HUES6 (cell line): ENCODE measurements around the gene B3GNT2.
"Not testable (repeated sequence)": the region's sequence is repeated elsewhere in the genome, so short reads cannot be mapped to it uniquely, and the experiment has no call there.

Experiments used
- H3K27ac ChIP-seq: 2 replicates; pipeline ENCODE4 v1.7.0; 2013; ENCODE audit warnings: low read depth, mild to moderate bottlenecking, low read length, inconsistent platforms
- H3K27me3 ChIP-seq: 2 replicates; pipeline ENCODE4 v1.6.1; 2013; ENCODE audit warnings: low read length; ENCODE audit not compliant: control insufficient read depth, insufficient read depth
- H3K36me3 ChIP-seq: 2 replicates; pipeline ENCODE4 v1.6.1; 2013; ENCODE audit warnings: low read length; ENCODE audit not compliant: control insufficient read depth, insufficient read depth
- H3K4me1 ChIP-seq: 2 replicates; pipeline ENCODE4 v1.6.1; 2013; ENCODE audit warnings: low read length; ENCODE audit not compliant: control insufficient read depth, insufficient read depth
- H3K4me3 ChIP-seq: 2 replicates; pipeline ENCODE4 v1.5.1; 2013; ENCODE audit warnings: low read depth, low read length
- H3K9ac ChIP-seq: one replicate; pipeline ENCODE4 v1.6.1; 2013; ENCODE audit warnings: mild to moderate bottlenecking, low read length
- H3K9me3 ChIP-seq: 2 replicates; pipeline ENCODE4 v1.6.1; 2013; ENCODE audit warnings: low read depth, low read length; ENCODE audit not compliant: control insufficient read depth, insufficient read depth

Gene B3GNT2

GRCh38 chr2:62248226-62248625, 52.3 kb downstream of the B3GNT2 start:
- H3K27me3 ChIP-seq = no peaks in the 10 kb centered on the region
- no peaks in the 10 kb centered on the region for H3K4me1 ChIP-seq
- H3K4me3 ChIP-seq = no peak overlapping the region
- H3K9ac ChIP-seq = no peak overlapping the region
- no peak overlapping the region for H3K27ac ChIP-seq
- H3K9me3 ChIP-seq = peaks cover 3% of the 10 kb centered on the region; the same call in 1 of the 2 replicates
- no peaks in the 10 kb centered on the region for H3K36me3 ChIP-seq

- Histone ChIP-seq H3K4me1 (no peaks in the 10 kb centered on the region), H3K4me3 (no peak overlapping the region), H3K27me3 (no peaks in the 10 kb centered on the region), H3K9me3 (peaks cover 7% of the 10 kb centered on the region; the same call in 1 of the 2 replicates), H3K27ac (no peak overlapping the region), H3K9ac (no peak overlapping the region), H3K36me3 (no peaks in the 10 kb centered on the region)
Observed at GRCh38 chr2:62250239-62250638, 54.3 kb downstream of the B3GNT2 start.

- Histone ChIP-seq H3K4me3 (no peak overlapping the region), H3K9me3 (peaks cover 7% of the 10 kb centered on the region; the same call in 1 of the 2 replicates), H3K27ac (no peak overlapping the region), H3K4me1 (no peaks in the 10 kb centered on the region), H3K36me3 (no peaks in the 10 kb centered on the region), H3K27me3 (no peaks in the 10 kb centered on the region), H3K9ac (no peak overlapping the region)
Observed at GRCh38 chr2:62254424-62255266, 58.7 kb downstream of the B3GNT2 start.

GRCh38 chr2:62257466-62257865, 61.6 kb downstream of the B3GNT2 start:
- Histone ChIP-seq H3K9ac (no peak overlapping the region), H3K27ac (no peak overlapping the region), H3K9me3 (peaks cover 7% of the 10 kb centered on the region; the same call in 1 of the 2 replicates), H3K27me3 (no peaks in the 10 kb centered on the region), H3K4me3 (no peak overlapping the region), H3K4me1 (no peaks in the 10 kb centered on the region), H3K36me3 (no peaks in the 10 kb centered on the region)

- Histone ChIP-seq H3K27me3 (no peaks in the 10 kb centered on the region), H3K27ac (no peak overlapping the region), H3K9me3 (no peaks in the 10 kb centered on the region), H3K36me3 (no peaks in the 10 kb centered on the region), H3K4me3 (no peak overlapping the region), H3K9ac (no peak overlapping the region), H3K4me1 (peaks cover 7% of the 10 kb centered on the region)
Observed at GRCh38 chr2:62263076-62263715, 67.3 kb downstream of the B3GNT2 start.

GRCh38 chr2:62264186-62264585, 68.3 kb downstream of the B3GNT2 start:
- H3K36me3 ChIP-seq = no peaks in the 10 kb centered on the region
- no peaks in the 10 kb centered on the region for H3K27me3 ChIP-seq
- H3K4me1 ChIP-seq = peaks cover 7% of the 10 kb centered on the region
- H3K4me3 ChIP-seq = no peak overlapping the region
- H3K27ac ChIP-seq = no peak overlapping the region
- H3K9ac ChIP-seq = no peak overlapping the region
- peaks cover 5% of the 10 kb centered on the region for H3K9me3 ChIP-seq

GRCh38 chr2:62265106-62265505, 69.2 kb downstream of the B3GNT2 start:
- Histone ChIP-seq H3K36me3 (no peaks in the 10 kb centered on the region), H3K4me1 (peaks cover 7% of the 10 kb centered on the region), H3K27ac (no peak overlapping the region), H3K27me3 (no peaks in the 10 kb centered on the region), H3K4me3 (no peak overlapping the region), H3K9me3 (peaks cover 11% of the 10 kb centered on the region), H3K9ac (no peak overlapping the region)

- Histone ChIP-seq H3K4me3 (peak overlapping the region; percentile 27; the same call in 1 of the 2 replicates), H3K9ac (no peak overlapping the region), H3K36me3 (no peaks in the 10 kb centered on the region), H3K9me3 (peaks cover 11% of the 10 kb centered on the region), H3K27me3 (no peaks in the 10 kb centered on the region), H3K27ac (peak overlapping the region; percentile 17; the same call in 1 of the 2 replicates), H3K4me1 (peaks cover 7% of the 10 kb centered on the region)
Observed at GRCh38 chr2:62266433-62267038, 70.6 kb downstream of the B3GNT2 start.

- Histone ChIP-seq H3K9ac (no peak overlapping the region), H3K27me3 (no peaks in the 10 kb centered on the region), H3K4me1 (peaks cover 7% of the 10 kb centered on the region), H3K36me3 (no peaks in the 10 kb centered on the region), H3K27ac (no peak overlapping the region), H3K4me3 (no peak overlapping the region), H3K9me3 (peaks cover 11% of the 10 kb centered on the region)
Observed at GRCh38 chr2:62267696-62268095, 71.8 kb downstream of the B3GNT2 start.

GRCh38 chr2:62268681-62269188, 72.8 kb downstream of the B3GNT2 start:
- not testable (repeated sequence) for H3K9ac ChIP-seq, H3K27me3 ChIP-seq, H3K36me3 ChIP-seq, H3K4me1 ChIP-seq, H3K27ac ChIP-seq, H3K4me3 ChIP-seq
- H3K9me3 ChIP-seq = peaks cover 11% of the 10 kb centered on the region

- H3K36me3 ChIP-seq = no peaks in the 10 kb centered on the region
- H3K27me3 ChIP-seq = no peaks in the 10 kb centered on the region
- no peak overlapping the region for H3K4me3 ChIP-seq
- H3K9me3 ChIP-seq = peaks cover 23% of the 10 kb centered on the region
- H3K4me1 ChIP-seq = peaks cover 7% of the 10 kb centered on the region
- no peak overlapping the region for H3K27ac ChIP-seq
- H3K9ac ChIP-seq = no peak overlapping the region
Observed at GRCh38 chr2:62270728-62271127, 74.8 kb downstream of the B3GNT2 start.
